Measurements from ENCODE around the gene KLHL6. TPM values are rescaled to one million over a fixed set of nuclear protein-coding genes. Genes with fewer than 3 reads are reported as not detected.

The KLHL6 gene
- polyA plus RNA-seq, 1 experiment: not detected

- Histone ChIP-seq H3K4me3 (ENCODE audit: low read depth, low read length) (no peak overlapping the region), H3K27me3 (ENCODE audit: control insufficient read depth, insufficient read depth, low read length) (peaks cover 16% of the 10 kb centered on the region), H3K27ac (ENCODE audit: low read depth, low read length) (no peak overlapping the region), H3K9me3 (ENCODE audit: control insufficient read depth, insufficient read depth, low read length) (no peaks in the 10 kb centered on the region)
- POLR2A ChIA-PET: no interaction called here
- CTCF ChIA-PET: interaction anchor here (0.8 to 0.9 kb wide), 2 partner anchors 10 to 19 kb away, joined by 3 read pairs; no protein-coding TSS in a partner anchor
- no peak for DNase-seq (ENCODE audit: low read depth, low spot score)
- TF ChIP-seq, protein P1, sequence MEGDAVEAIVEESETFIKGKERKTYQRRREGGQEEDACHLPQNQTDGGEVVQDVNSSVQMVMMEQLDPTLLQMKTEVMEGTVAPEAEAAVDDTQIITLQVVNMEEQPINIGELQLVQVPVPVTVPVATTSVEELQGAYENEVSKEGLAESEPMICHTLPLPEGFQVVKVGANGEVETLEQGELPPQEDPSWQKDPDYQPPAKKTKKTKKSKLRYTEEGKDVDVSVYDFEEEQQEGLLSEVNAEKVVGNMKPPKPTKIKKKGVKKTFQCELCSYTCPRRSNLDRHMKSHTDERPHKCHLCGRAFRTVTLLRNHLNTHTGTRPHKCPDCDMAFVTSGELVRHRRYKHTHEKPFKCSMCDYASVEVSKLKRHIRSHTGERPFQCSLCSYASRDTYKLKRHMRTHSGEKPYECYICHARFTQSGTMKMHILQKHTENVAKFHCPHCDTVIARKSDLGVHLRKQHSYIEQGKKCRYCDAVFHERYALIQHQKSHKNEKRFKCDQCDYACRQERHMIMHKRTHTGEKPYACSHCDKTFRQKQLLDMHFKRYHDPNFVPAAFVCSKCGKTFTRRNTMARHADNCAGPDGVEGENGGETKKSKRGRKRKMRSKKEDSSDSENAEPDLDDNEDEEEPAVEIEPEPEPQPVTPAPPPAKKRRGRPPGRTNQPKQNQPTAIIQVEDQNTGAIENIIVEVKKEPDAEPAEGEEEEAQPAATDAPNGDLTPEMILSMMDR (IDR thresholded peaks at IDR 0.05; ENCODE audit: low read depth, low read length): no peak
These were observed 56.9 kb downstream of the KLHL6 start for GRCh38 chr3:183498634-183499033.

- H3K9me3 ChIP-seq (ENCODE audit: control insufficient read depth, insufficient read depth, low read length): no peaks in the 10 kb centered on the region
- TF ChIP-seq, protein P1 (IDR thresholded peaks at IDR 0.05; ENCODE audit: low read depth, low read length): no peak
- no peak overlapping the region for H3K4me3 ChIP-seq (ENCODE audit: low read depth, low read length)
- peaks cover 18% of the 10 kb centered on the region for H3K27me3 ChIP-seq (ENCODE audit: control insufficient read depth, insufficient read depth, low read length)
- ChIA-PET POLR2A (no interaction called here), CTCF (no interaction called here)
- no peak for DNase-seq (ENCODE audit: low read depth, low spot score)
- no peak overlapping the region for H3K27ac ChIP-seq (ENCODE audit: low read depth, low read length)
These were observed 58.2 kb downstream of the KLHL6 start for GRCh38 chr3:183497313-183497712.

- no peak for DNase-seq (ENCODE audit: low read depth, low spot score)
- ChIA-PET CTCF (no interaction called here), POLR2A (no interaction called here)
- Histone ChIP-seq H3K4me3 (ENCODE audit: low read depth, low read length) (no peak overlapping the region), H3K27me3 (ENCODE audit: control insufficient read depth, insufficient read depth, low read length) (peaks cover 16% of the 10 kb centered on the region), H3K27ac (ENCODE audit: low read depth, low read length) (no peak overlapping the region), H3K9me3 (ENCODE audit: control insufficient read depth, insufficient read depth, low read length) (peaks cover 6% of the 10 kb centered on the region)
- TF ChIP-seq, protein P1 (IDR thresholded peaks at IDR 0.05; ENCODE audit: low read depth, low read length): no peak
These were observed 59.2 kb downstream of the KLHL6 start for GRCh38 chr3:183496311-183496710.

GRCh38 chr3:183494341-183494740 lies 61.2 kb downstream of the KLHL6 start:
- H3K9me3 ChIP-seq (ENCODE audit: control insufficient read depth, insufficient read depth, low read length): peaks cover 6% of the 10 kb centered on the region
- ChIA-PET POLR2A (no interaction called here), CTCF (interaction anchor here (1.0 kb wide), 1 partner anchor 14 kb away, joined by 4 read pairs; no protein-coding TSS in a partner anchor)
- DNase-seq (ENCODE audit: low read depth, low spot score): no peak
- TF ChIP-seq, protein P1 (IDR thresholded peaks at IDR 0.05; ENCODE audit: low read depth, low read length): no peak
- H3K27me3 ChIP-seq (ENCODE audit: control insufficient read depth, insufficient read depth, low read length): peaks cover 11% of the 10 kb centered on the region
- no peak overlapping the region for H3K4me3 ChIP-seq (ENCODE audit: low read depth, low read length)
- H3K27ac ChIP-seq (ENCODE audit: low read depth, low read length): no peak overlapping the region

GRCh38 chr3:183493296-183494045 lies 62.0 kb downstream of the KLHL6 start:
- CTCF ChIA-PET: interaction anchor here (1.0 kb wide), 1 partner anchor 14 kb away, joined by 4 read pairs; no protein-coding TSS in a partner anchor
- no peak for DNase-seq (ENCODE audit: low read depth, low spot score)
- Histone ChIP-seq H3K9me3 (ENCODE audit: control insufficient read depth, insufficient read depth, low read length) (peaks cover 6% of the 10 kb centered on the region), H3K27me3 (ENCODE audit: control insufficient read depth, insufficient read depth, low read length) (peaks cover 11% of the 10 kb centered on the region), H3K27ac (ENCODE audit: low read depth, low read length) (no peak overlapping the region), H3K4me3 (ENCODE audit: low read depth, low read length) (no peak overlapping the region)
- TF ChIP-seq, protein P1 (IDR thresholded peaks at IDR 0.05; ENCODE audit: low read depth, low read length): no peak
- POLR2A ChIA-PET: no interaction called here
